GM18951 (cell line): ENCODE data around the gene RAPGEF5.

Source experiments
- POLR2A ChIP-seq: IDR thresholded peaks from 4 replicates; pipeline ENCODE4 v1.6.1; 2011; ENCODE audit warnings: mild to moderate bottlenecking; ENCODE audit not compliant: insufficient read length, insufficient read depth; ENCODE audit errors: extremely low read depth
- in situ Hi-C: fragments of 300-500 bp; cut with MboI; formaldehyde crosslinking; loops from one replicate; pipeline ENCODE4 v1.12.0; 2022; ENCODE audit warnings: low sequenced_read_pairs, mixed read lengths, inconsistent platforms; ENCODE audit not compliant: unreplicated experiment

The RAPGEF5 gene

GRCh38 chr7:22302951-22303423, 54.0 kb downstream of the RAPGEF5 start:
- in situ Hi-C loops = no loop called here
- no peak for TF ChIP-seq POLR2A

- in situ Hi-C loops = no loop called here
- TF ChIP-seq POLR2A = no peak
Measured at GRCh38 chr7:22302193-22302592, 54.8 kb downstream of the RAPGEF5 start.

- TF ChIP-seq POLR2A = no peak
- in situ Hi-C loops = no loop called here
Measured at GRCh38 chr7:22301790-22302189, 55.2 kb downstream of the RAPGEF5 start.

- TF ChIP-seq POLR2A = no peak
- in situ Hi-C loops = no loop called here
Measured at GRCh38 chr7:22300839-22301238, 56.1 kb downstream of the RAPGEF5 start.

- in situ Hi-C loops = no loop called here
- TF ChIP-seq POLR2A = no peak
Measured at GRCh38 chr7:22296916-22297315, 60.0 kb downstream of the RAPGEF5 start.

GRCh38 chr7:22296265-22296566, 60.7 kb downstream of the RAPGEF5 start:
- TF ChIP-seq POLR2A = no peak
- in situ Hi-C loops = no loop called here

GRCh38 chr7:22295402-22296264, 61.3 kb downstream of the RAPGEF5 start:
- in situ Hi-C loops = no loop called here
- TF ChIP-seq POLR2A = no peak

GRCh38 chr7:22292531-22292930, 64.4 kb downstream of the RAPGEF5 start:
- in situ Hi-C loops = no loop called here
- no peak for TF ChIP-seq POLR2A

- in situ Hi-C loops = no loop called here
Measured at GRCh38 chr7:22291977-22292376, 65.0 kb downstream of the RAPGEF5 start.

GRCh38 chr7:22288202-22288601, 68.8 kb downstream of the RAPGEF5 start:
- TF ChIP-seq POLR2A = no peak
- in situ Hi-C loops = no loop called here

More at GRCh38 chr7:22291977-22292376, 65.0 kb downstream of the RAPGEF5 start:
- TF ChIP-seq POLR2A = no peak

GRCh38 chr7:22287412-22287811, 69.5 kb downstream of the RAPGEF5 start:
- in situ Hi-C loops = no loop called here
- no peak for TF ChIP-seq POLR2A

- TF ChIP-seq POLR2A = no peak
- in situ Hi-C loops = no loop called here
Measured at GRCh38 chr7:22286436-22286835, 70.5 kb downstream of the RAPGEF5 start.

- in situ Hi-C loops = no loop called here
- no peak for TF ChIP-seq POLR2A
Measured at GRCh38 chr7:22281481-22281880, 75.5 kb downstream of the RAPGEF5 start.

- in situ Hi-C loops = no loop called here
- TF ChIP-seq POLR2A = no peak
Measured at GRCh38 chr7:22280031-22280430, 76.9 kb downstream of the RAPGEF5 start.
